HG02798 (cell line): ENCODE data around the gene ACTN3.
A peak's percentile ranks its signal among the peaks of the same experiment; 100 is the strongest.
"Not testable (repeated sequence)": the region's sequence is repeated elsewhere in the genome, so short reads cannot be mapped to it uniquely, and the experiment has no call there.

Source experiments
- ATAC-seq: cut with Tn5 transposase; IDR thresholded peaks from one replicate; pipeline ENCODE4 v1.9.1; 2021; ENCODE audit warnings: mild to moderate bottlenecking; ENCODE audit not compliant: unreplicated experiment, poor library complexity

The ACTN3 gene

DNA sequence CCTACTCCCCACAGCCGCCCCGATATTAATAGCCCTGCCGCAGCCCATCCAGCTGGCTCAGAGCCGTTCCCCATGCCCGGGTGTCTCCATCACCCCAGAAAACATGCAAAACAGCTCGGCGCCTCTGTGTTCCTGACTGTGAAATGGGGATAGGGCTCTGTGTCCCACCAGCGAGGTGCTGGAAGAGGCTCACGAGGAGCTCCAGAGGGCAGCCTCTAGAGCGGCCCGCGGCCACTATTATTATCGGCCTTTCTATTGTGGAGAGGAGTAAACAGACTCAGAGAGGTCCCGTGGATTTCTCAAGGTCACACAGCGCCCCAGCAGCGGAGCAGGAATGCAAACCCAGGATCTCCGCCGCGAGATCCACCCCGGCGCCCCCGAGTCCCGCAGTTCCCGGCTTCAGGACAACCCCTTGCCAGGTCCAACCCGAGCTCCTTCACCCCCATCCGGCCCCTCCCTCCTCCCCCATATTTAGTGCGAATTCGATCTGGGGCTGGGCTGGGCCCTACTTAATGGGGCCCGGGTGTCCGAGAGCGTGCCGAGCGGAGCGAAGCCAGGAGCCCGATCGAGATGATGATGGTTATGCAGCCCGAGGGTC is at the start of gene ACTN3:
Gene ACTN3 (plus strand): TSS at position 536 of the 598 bp plus-strand sequence. CDS start 35 bp downstream, at position 571.
- no peak for ATAC-seq

DNA sequence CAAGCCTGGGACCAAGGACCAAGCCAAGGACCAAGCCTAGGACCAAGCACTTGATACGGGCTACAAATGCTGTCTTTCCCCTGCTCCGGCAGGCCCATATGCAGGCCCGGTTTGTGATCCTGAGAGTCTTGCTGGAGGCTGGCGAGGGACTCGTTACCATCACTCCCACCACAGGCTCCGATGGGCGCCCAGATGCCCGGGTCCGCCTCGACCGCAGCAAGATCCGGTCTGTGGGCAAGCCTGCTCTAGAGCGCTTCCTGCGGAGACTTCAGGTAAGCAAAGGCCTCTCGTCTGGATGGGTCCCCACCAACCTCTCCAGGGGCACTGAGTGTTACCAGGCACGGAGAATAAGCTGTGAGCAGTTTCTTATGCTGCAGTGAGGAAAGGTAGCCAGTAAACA is 49.5 kb upstream of the ACTN3 start:
- ATAC-seq = no peak

DNA sequence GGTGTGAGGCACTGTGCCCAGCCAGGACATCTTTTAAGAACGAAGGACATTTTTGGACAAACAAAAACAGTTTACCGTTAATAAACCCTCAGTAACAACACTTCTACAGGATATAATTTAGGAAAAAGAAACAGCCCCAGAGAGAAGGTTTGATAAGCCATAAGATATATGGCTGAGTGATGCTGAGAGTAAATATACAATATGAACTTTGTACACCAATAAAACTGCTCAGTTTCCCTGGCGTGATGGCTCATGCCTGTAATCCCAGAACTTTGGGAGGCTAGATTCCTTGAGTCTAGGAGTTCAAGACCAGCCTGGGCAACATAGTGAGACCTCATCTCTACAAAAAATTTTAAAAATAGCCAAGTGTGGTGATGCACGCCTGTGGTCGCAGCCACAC is 48.2 kb upstream of the ACTN3 start:
- ATAC-seq = no peak

DNA sequence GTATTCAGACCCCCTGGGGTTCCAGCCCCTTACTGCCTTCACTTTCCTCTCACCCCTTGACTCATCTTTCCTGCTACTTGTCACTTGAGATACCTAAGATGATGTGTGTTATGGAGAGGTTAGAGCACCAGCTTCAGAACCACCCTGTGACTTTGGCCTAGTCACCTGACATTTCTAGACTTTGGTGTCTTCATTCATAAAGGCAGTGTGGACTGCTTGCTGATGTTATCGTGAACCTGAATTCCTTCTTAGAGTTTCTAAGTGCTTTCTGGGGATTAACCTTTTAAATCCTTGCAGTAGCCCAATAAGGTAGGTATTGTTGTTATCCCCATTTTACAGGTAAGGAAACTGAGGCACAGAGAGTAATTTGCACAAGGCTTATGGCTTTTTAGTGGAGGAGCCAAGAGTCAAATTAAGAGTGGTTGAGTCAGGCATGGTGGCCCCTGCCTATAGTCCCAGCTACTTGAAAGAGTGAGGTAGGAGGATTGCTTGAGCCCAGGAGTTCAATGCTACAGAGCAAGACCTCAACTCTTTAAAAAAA is 41.4 kb upstream of the ACTN3 start:
- no peak for ATAC-seq

DNA sequence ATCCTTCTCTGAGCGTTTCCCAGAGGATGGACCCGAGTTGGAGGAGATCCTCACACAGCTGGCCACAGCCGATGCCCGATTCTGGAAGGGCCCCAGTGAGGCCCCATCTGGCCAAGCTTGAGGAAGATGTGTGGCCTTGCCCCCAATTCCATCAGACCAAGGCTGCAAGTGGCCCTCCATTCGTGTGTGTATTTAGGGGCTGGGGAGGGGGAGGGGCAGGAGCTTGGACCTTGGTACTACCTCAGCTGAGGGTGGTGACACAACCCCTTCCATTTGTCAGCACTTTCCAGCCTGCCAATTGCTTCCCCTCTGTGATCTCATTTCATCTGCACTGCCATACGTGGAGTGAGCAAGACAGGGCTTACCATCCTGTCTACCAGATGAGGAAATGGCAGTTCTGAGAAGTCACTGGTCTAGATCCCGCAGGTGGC is 37.6 kb upstream of the ACTN3 start:
- ATAC-seq = no peak

DNA sequence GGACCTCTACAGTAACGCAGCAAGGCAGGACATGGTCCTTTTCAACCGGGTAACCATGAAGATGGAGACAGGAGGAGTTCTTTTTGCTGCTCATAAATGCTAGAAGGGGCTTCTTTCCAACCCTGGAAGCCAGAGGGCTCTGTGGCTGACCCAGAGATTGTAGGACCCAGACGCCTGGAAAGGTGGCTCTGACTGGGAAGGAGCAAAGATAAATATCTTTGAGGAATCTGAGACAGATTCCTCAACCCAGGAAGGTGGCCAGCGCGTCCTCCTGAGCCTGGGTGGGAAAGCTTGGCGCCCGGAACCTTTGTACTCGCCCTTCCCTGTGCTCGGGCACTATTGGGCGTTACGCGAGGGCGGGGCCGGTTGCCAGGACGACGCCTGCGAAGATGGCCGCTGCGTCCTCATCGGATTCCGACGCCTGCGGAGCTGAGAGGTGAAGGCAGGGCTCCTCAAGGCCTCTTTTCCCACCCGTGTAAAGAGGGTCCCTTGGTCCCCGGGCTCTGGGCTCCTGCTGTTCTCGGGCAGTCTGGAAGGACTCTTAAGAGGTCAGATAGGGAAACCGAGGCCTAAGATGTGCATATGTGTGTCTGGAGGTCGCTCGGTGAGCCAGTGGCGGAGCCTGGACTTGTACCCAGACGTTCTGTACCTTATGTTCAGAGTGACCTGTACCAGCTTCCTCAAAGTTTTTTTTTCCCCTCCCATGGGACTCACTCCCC is 36.3 kb upstream of the ACTN3 start, which contains the start of gene BBS1:
Gene BBS1 (plus strand): TSS at position 365 of the 719 bp plus-strand sequence. CDS start 25 bp downstream, at position 390.
- peak; percentile 96 for ATAC-seq

DNA sequence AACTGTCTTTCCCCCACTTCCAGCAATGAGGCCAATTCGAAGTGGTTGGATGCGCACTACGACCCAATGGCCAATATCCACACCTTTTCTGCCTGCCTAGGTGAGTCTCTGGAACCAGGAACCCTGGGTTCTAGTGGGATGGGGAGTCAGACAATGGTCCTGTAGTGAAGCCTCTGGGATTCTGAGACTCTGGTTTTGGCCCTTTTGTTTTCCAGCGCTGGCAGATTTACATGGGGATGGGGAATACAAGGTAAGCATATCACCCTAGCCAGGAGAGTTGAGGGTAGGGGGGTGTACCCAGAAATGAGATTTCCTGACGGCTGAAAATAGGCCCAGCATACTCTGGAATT is 35.7 kb upstream of the ACTN3 start:
- ATAC-seq = no peak

DNA sequence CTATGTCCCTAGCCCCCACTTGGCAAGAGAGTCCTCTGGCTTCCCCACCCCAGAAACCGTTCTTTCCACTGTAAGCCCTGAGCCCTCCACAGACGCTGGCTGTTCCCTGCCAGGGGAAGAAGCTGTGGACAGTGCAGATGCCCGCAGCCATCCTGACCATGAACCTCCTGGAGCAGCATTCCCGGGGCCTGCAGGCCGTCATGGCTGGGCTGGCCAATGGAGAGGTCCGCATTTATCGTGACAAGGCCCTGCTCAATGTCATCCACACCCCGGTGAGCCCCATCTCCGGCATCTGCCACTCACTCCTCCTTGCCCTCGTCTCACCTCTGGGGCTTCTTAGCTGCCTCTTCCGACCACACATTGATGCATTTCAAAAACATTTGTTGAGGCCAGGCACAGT is 23.1 kb upstream of the ACTN3 start:
- no peak for ATAC-seq

DNA sequence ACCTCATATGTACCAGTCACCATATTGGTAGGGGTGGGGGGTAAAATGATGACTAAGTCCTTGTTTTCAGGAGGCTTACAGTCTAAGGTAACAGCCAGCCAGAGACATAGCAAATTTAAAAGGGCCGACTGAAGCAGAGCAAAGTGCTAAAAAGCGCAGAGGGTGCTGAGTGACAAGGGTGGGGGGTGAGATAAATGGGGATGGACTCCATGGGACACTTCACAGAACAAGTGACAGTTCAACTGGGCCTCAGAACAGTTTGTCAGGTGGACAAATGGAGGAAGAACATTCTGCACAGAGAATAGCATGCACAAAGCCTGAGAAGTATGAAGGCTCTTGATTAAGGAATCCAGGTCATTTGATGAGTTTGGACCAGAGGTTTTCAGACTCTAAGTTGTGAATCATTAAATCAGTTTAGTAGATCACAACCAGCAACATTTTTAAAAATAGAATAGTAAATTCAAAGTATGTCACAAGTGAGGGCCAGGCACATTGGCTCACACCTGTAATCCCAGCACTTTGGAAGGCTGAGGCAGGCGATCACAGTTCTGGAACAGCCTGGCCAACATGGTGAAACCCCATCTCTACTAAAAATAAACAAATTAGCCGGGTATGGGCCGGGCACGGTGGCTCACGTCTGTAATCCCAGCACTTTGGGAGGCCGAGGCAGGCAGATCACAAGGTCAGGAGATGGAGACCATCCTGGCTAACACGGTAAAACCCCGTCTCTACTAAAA is 22.2 kb upstream of the ACTN3 start:
- no peak for ATAC-seq

DNA sequence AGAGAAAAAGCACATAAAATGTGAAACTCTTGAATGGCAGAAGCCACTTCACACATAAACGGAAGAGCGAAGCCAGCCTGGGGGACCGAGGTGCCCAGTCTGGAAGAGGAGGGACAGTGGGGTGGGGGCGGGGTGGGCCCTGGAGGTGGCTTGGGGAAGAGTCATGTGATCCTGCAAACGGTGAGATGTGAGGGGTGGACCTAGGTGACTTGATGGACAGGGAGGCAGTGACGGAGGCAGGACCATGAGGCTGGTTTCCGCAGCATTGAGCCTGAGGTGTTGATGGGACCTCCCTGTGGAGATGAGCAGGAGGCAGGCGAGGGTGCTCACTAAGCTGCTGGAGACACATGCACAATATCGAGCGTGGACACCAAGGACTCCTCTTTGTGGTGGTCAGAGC is 17.6 kb upstream of the ACTN3 start:
- no peak for ATAC-seq

DNA sequence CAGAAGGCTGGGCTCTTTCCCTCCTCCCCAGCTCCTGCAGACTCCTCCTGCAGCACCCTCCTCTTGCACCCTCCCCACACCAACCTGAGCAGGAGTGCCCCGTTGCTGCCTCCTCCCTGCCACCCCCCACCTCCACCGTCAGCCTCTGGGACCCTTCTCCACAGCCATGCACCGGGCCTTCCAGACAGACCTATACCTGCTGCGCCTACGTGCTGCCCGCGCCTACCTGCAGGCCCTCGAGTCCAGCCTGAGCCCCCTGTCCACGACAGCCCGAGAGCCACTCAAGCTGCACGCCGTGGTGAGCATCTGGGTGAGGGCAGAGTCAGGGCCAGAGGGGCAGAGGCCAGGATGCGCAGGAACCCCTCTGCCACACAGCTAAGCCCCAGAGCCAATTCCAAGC is 17.0 kb upstream of the ACTN3 start:
- ATAC-seq = no peak

DNA sequence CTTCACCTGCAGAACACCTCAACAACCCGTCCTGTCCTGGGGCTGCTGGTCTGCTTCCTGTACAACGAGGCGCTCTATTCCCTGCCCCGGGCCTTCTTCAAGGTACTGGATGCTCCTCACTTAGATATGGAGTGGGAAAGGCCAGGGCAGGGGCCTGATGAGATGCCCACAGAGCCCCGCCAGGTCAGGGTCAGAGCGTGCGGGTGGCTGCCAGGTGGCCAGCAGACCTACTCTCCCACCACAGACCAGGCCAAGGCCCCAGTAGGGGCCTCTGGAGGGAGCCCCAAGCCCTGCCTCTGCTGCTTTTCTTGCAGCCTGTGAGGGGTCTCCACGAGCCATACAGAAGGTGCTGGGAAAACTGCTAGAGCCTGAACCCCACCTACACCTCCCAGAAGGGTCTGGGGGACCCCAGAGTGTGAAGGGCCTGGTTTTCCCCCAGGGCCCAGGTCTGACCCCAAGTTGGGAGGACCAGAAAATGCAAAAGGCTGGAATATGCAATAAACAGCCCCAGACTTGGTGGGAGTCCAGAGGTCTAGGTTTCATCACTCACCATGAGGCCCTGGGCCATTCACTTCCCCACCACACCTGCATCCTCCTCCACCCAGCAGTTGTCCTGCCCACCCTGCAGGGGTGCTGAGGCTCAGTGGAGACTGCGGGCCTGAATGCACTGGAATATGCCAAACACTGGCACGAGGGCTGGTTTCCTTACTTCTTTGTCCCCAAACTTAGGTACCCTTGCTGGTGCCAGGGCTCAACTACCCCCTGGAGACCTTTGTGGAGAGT is 15.6 kb upstream of the ACTN3 start:
- no peak for ATAC-seq

DNA sequence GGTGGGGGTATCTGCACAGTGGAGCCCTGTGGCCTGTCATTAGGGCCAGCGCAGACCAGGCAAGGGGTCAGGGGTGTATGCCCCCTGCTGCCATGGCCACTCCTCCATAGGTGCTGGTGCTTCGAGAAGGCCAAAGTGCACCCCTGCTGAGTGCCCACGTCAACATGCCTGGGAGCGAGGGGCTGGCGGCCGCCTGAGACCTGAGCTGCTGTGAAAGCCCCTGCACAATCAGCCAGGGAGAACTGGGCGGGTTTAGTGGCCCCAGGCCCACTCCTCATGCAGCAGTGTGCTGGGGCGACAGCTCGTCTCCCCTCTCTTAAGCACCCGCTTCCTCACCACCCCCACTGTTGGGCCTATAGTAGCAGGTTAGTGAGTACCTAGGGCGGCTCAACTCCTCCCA is 14.9 kb upstream of the ACTN3 start:
- ATAC-seq = no peak

DNA sequence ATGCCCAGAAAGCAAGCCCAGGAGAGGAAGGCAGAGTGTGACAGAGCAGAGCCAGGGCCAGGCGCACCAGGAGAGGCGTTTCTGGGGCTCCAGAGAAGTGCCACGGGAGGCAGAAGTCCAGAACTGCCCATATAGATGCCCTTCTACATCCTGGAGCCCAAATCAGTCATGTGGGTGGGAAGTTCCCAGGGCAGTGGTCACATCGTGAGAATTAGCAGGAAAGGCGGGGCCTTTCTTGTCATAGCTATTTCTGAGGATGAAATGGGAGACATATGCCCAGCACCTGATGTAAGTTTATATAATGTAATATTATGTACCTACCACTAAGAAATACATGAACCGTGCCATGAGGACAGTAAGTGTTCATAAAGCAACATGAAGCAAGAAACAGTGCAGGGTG is 13.9 kb upstream of the ACTN3 start:
- ATAC-seq = no peak

DNA sequence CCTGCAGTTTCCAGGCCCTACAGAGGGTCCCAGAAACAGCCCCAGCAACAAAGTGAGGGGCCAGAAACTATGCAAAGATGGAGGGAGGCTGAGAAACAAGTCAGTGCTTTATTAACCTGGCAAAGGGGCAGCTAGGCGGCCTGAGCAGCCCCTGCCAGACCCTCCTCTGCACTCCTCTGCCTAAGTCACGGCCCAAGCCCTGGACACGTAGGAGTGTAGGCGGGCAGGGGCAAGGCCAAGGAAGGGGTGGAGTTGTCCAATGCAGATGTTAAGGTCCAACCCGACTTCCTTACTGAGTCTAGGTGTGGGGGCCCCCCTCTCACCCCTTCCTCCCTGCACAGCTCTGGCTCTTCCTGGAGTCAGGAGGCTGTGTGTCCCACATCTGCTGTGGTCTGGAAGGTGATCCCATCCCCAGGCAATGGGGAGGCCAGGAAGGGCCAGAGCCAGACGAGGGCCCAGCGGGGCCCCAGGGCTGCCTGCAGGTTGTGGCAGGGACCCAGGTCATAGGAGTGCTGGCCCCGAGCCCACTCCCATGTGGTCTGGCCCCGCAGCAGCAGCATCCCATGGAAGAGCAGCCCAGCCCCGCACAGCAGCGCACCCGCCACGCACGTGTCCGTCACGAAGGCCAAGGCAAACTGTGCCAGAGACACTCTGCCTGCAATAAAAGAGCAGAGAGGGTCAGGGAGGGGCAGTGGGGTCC is 7.4 kb upstream of the ACTN3 start:
- no peak for ATAC-seq

DNA sequence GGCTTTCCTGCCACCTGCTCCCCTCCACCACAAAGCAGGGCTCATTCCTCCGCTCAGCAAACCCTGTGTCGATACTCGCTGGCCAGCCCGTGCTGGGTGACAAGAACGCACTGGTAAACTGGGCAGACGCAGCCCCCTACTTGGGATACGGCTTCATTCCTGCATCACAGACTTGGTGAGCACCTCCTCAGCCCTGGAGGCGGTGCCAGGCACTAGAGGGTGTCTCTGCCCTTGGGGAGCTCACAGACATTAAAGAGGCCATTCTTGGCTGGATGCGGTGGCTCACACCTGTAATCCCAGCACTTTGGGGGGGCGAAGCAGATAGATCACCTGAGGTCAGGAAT is 6.9 kb upstream of the ACTN3 start:
- no peak for ATAC-seq

DNA sequence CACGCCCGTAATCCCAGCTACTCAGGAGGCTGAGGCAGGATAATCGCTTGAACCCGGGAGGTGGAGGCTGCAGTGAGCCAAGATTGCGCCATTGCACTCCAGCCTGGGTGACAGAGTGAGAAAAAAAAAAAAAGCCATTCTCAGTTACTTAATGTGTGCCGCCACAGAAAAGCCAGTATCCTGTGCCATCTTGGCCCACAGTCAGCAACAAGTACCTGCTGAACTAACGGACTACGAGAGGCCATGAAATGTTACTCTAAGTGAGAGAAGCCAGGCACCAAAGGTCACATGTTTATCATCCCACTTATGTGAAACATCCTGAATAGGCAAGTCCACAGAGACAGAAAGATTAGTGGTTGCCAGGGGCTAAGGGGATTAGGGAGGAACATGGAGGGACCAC is 6.1 kb upstream of the ACTN3 start:
- ATAC-seq = not testable (repeated sequence)

DNA sequence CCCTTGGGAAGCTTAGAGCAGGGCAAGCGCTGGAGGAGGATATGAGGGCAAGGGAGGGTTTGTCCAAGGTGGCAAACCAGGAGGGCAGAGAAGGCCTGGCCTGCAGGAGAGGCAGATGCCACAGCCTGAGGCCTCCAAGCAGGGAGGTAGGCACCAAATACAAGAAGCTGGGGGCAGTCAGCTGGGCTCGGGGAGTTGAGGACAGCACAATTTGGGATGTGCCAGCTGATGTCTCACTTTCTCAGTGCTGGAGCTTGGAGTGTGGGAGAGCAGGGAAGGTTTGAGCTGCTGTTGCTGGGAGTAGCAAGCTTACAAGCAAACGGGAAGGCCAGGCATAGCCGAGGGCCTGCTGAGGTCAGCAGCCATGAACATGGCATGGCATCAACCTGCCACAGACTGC is 4.8 kb upstream of the ACTN3 start:
- ATAC-seq = no peak

DNA sequence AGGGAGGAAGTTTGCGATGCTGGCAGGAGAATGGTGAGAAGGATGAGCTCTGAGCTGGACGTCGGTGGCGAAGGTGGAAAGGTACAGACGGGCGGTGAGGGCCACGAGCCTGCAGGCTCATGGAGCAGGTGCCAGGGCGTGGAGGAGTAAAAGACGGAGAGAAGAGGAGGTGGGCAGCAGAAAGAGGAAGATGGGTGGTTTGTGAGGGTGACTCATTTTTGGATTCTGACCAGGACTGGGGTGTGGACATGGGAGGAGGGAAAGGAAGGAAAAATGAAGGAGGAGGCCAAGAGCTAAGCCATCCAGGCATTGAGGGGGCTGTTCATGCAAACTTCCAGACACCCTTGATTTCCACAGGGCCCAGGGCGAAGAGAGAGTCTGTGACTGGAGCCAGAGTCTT is 4.3 kb upstream of the ACTN3 start:
- no peak for ATAC-seq
